ENCODE data around the gene WDR7.

GRCh38 chr18:57014772-57015413 lies 363.7 kb downstream of the WDR7 start:
- no peak for TF ChIP-seq CTCF (IDR thresholded peaks at IDR 0.05)
- TF ChIP-seq POLR2AphosphoS5 (IDR thresholded peaks at IDR 0.05): no peak

Measured in prostate gland (tissue), 2 donors.